ENCODE measurements around the gene STARD8.

Gene STARD8

DNA sequence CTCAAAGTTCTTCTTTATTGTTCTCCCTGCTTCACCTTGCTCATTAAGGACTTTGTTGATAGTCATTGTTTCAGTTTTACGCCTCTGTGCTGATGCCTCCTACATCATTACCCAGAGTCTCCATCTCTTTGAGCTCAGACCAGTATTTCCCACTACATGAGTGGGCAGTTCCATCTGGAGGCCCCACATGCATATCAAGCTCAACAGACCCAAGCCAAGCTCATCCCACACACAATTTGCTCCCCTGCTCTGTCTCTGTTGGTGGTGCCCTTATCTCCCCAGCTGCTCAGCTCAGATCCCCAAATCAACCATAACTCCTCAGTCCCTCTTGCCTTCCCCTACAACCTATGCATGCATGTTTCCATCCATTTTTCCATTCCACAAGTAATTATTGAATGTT lies 96.3 kb downstream of the STARD8 start:
- in situ Hi-C loops (cut with HindIII; ENCODE audit: low sequenced_read_pairs): no loop called here

DNA sequence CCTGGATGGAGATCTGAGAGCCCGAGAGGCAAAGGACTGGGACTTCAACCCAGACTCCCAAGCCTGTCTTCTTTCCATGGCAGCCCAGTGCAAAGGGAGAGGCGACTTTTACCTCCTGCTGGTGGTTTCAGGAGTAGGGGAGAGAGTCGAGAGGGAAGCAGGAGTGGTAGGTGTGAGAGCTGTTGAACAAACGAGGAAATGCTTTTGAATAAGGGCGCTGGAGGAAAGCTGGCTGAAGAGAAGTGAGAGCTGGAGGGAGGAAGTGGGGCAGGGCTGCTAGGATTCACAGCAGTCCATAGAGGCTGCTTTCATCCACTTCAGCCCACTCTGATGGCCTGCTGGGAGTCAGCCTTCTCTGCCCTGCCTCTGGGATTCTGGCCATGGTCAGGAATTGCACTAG lies 99.5 kb downstream of the STARD8 start:
- in situ Hi-C loops (cut with HindIII; ENCODE audit: low sequenced_read_pairs): no loop called here

GRCh38 chrX:68748030-68748429 lies 100.6 kb downstream of the STARD8 start:
- in situ Hi-C loops (cut with HindIII; ENCODE audit: low sequenced_read_pairs): no loop called here

GRCh38 chrX:68749426-68749825 lies 102.0 kb downstream of the STARD8 start:
- in situ Hi-C loops (cut with HindIII; ENCODE audit: low sequenced_read_pairs): no loop called here

DNA sequence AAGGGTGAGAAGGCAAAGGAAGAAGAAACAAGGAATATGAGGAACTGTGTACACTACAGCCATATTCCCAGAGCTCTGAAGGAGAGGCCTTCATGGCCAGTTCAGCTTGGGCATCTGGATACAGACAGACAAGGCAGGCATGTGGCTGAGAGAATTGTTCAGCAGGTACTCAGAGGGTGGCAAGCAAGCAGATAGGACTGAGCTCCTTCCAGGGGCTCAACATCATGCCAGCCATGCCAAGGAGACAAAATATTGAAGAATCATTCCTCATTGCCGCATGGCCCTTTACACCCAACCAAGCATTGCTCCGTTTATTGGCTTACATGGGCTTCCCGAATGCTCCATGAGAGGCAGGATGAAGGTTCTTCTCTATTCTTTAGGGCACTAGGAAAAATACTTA lies 102.8 kb downstream of the STARD8 start:
- in situ Hi-C loops (cut with HindIII; ENCODE audit: low sequenced_read_pairs): no loop called here

DNA sequence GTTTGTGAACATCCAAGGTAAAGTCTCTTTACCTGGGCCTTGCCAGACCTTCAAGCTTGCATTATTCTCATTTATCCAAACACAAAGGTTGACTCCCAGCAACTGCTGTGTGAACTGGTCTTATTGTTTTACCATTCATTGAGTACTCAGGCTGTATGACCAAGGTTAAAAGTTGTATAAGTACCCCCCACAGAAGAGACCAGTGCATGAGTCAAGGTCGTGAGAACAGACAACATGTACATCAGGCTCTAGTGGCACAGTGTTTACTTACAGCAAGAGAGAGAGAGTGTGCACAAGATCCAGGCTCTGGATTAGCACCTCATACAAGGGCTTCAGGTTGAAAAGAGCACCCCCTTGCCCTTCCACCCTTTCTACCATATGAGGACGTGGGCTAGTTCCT lies 103.9 kb downstream of the STARD8 start:
- in situ Hi-C loops (cut with HindIII; ENCODE audit: low sequenced_read_pairs): no loop called here

DNA sequence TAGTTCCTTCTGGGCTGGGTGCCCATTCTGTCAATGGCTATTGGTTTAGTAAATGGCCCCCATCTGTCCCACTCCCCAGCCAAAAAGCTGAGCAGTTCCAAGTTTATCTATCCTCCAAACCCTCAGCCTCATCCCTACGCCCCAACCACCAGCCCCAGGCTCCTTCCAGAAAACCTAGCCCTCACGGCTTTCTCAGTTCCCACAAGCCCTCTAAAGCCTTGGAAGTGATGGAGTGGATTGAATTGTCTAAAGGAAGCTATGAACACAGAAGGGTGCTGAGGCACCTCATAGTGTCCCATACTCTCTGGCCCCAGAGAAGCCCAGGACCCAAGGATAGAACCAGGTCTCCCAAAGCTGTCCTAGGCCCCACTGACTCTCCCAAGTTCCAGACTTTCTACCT lies 105.8 kb downstream of the STARD8 start:
- in situ Hi-C loops (cut with HindIII; ENCODE audit: low sequenced_read_pairs): no loop called here

GRCh38 chrX:68754406-68754805 lies 106.9 kb downstream of the STARD8 start:
- in situ Hi-C loops (cut with HindIII; ENCODE audit: low sequenced_read_pairs): no loop called here

- in situ Hi-C loops (cut with HindIII; ENCODE audit: low sequenced_read_pairs): no loop called here
These were observed 108.2 kb downstream of the STARD8 start for GRCh38 chrX:68755616-68756125.

GRCh38 chrX:68757331-68757730 lies 109.9 kb downstream of the STARD8 start:
- in situ Hi-C loops (cut with HindIII; ENCODE audit: low sequenced_read_pairs): no loop called here

DNA sequence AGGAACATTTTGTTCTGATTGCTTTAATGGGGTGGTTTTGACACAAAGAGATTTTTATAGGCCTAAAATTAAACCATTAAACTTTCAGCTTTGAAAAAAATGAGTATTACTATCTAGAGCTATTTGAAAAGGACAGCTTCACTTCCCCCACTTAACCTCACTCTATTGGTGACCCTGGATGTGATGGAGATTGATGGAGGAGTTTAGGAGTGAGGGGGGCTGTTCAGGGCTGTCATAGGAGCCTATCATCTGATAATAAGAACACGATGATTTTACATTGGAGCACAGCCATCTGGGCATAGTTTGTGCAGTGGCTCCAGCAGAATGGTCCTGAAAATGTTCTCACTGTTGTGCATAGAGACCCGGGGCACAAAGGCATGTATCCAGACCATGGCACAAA lies 110.3 kb downstream of the STARD8 start:
- in situ Hi-C loops (cut with HindIII; ENCODE audit: low sequenced_read_pairs): no loop called here

DNA sequence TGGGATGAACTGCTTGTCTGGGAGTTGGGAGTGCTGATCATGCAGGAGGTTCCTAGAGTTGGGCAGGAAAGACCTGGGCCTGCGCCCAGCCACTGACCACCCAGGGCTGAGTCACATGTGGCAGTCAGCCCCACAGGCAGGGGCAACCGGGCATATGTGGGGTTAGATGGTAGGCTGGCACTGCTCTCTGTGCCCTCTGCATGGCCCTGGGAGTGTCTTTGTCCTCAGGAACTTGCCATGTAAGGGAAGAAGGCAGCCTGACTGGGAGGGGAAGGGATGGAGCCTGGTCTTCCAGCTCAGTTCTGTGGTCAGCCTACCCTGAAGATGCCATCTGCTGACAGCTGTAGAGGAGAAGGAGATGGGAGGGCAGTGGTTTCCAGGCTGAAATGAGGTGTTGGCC lies 111.2 kb downstream of the STARD8 start:
- in situ Hi-C loops (cut with HindIII; ENCODE audit: low sequenced_read_pairs): no loop called here

GRCh38 chrX:68761086-68761485 lies 113.6 kb downstream of the STARD8 start:
- in situ Hi-C loops (cut with HindIII; ENCODE audit: low sequenced_read_pairs): no loop called here

GRCh38 chrX:68762766-68763165 lies 115.3 kb downstream of the STARD8 start:
- in situ Hi-C loops (cut with HindIII; ENCODE audit: low sequenced_read_pairs): no loop called here

DNA sequence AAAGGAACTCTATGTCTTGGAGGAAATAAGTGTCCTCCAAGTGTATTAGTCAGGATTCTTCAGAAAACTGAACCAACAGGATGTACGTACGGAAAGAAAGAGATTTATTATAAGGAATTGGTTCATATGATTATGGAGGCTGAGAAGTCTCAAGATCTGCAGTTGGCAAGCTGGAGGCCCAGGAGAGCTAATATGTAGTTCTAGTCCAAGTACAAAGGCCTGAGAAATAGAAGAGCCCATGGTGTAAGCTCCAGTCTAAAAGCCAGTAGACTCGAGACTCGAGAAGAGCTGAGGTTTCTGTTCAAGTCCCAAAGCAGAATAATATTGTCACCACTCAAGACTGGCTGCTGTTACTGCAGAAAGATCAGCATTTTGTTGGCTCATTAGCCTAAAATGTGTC lies 116.0 kb downstream of the STARD8 start:
- in situ Hi-C loops (cut with HindIII; ENCODE audit: low sequenced_read_pairs): no loop called here
